ENCODE data around the gene XRN1.
"Not testable (repeated sequence)": the region's sequence is repeated elsewhere in the genome, so short reads cannot be mapped to it uniquely, and the experiment has no call there.

XRN1 gene

GRCh38 chr3:142447852-142448823, at the start of gene XRN1:
Gene XRN1, minus strand, starts transcription at chr3:142448037. Its CDS starts 93 bp downstream, at chr3:142447944.
- in situ Hi-C loops (cut with HindIII; ENCODE audit: low sequenced_read_pairs), result no loop called here

- in situ Hi-C loops (cut with HindIII; ENCODE audit: low sequenced_read_pairs), result no loop called here
Observed at GRCh38 chr3:142495103-142495502, 47.3 kb upstream of the XRN1 start.

GRCh38 chr3:142492184-142492583, 44.3 kb upstream of the XRN1 start:
- in situ Hi-C loops (cut with HindIII; ENCODE audit: low sequenced_read_pairs), result no loop called here

- in situ Hi-C loops (cut with HindIII; ENCODE audit: low sequenced_read_pairs), result no loop called here
Observed at GRCh38 chr3:142489572-142490323, 41.9 kb upstream of the XRN1 start.

- in situ Hi-C loops (cut with HindIII; ENCODE audit: low sequenced_read_pairs), result no loop called here
Observed at GRCh38 chr3:142484912-142485435, 37.1 kb upstream of the XRN1 start.

- in situ Hi-C loops (cut with HindIII; ENCODE audit: low sequenced_read_pairs), result no loop called here
Observed at GRCh38 chr3:142481196-142481595, 33.4 kb upstream of the XRN1 start.

GRCh38 chr3:142470826-142471225, 23.0 kb upstream of the XRN1 start:
- in situ Hi-C loops (cut with HindIII; ENCODE audit: low sequenced_read_pairs), result no loop called here

- in situ Hi-C loops (cut with HindIII; ENCODE audit: low sequenced_read_pairs), result no loop called here
Observed at GRCh38 chr3:142468456-142468855, 20.6 kb upstream of the XRN1 start.

GRCh38 chr3:142467768-142468167, 19.9 kb upstream of the XRN1 start:
- in situ Hi-C loops (cut with HindIII; ENCODE audit: low sequenced_read_pairs), result no loop called here

GRCh38 chr3:142460689-142461088, 12.9 kb upstream of the XRN1 start:
- in situ Hi-C loops (cut with HindIII; ENCODE audit: low sequenced_read_pairs), result no loop called here

- in situ Hi-C loops (cut with HindIII; ENCODE audit: low sequenced_read_pairs), result no loop called here
Observed at GRCh38 chr3:142459929-142460328, 12.1 kb upstream of the XRN1 start.

- in situ Hi-C loops (cut with HindIII; ENCODE audit: low sequenced_read_pairs), result no loop called here
Observed at GRCh38 chr3:142459096-142459495, 11.3 kb upstream of the XRN1 start.

GRCh38 chr3:142450881-142451280, 3.0 kb upstream of the XRN1 start:
- in situ Hi-C loops (cut with HindIII; ENCODE audit: low sequenced_read_pairs), result no loop called here

- in situ Hi-C loops (cut with HindIII; ENCODE audit: low sequenced_read_pairs), result no loop called here
Observed at GRCh38 chr3:142450189-142450588, 2.4 kb upstream of the XRN1 start.

GRCh38 chr3:142447301-142447851, 461 bp downstream of the XRN1 start:
- in situ Hi-C loops (cut with HindIII; ENCODE audit: low sequenced_read_pairs), result no loop called here

GRCh38 chr3:142445816-142446254, 2.0 kb downstream of the XRN1 start:
- in situ Hi-C loops (cut with HindIII; ENCODE audit: low sequenced_read_pairs), result no loop called here

- in situ Hi-C loops (cut with HindIII; ENCODE audit: low sequenced_read_pairs), result no loop called here
Observed at GRCh38 chr3:142444343-142444742, 3.5 kb downstream of the XRN1 start.

- in situ Hi-C loops (cut with HindIII; ENCODE audit: low sequenced_read_pairs), result not testable (repeated sequence)
Observed at GRCh38 chr3:142443060-142443459, 4.8 kb downstream of the XRN1 start.

- in situ Hi-C loops (cut with HindIII; ENCODE audit: low sequenced_read_pairs), result not testable (repeated sequence)
Observed at GRCh38 chr3:142439499-142440220, 8.2 kb downstream of the XRN1 start.

- in situ Hi-C loops (cut with HindIII; ENCODE audit: low sequenced_read_pairs), result not testable (repeated sequence)
Observed at GRCh38 chr3:142438096-142438495, 9.7 kb downstream of the XRN1 start.
